NT2/D1 (cell line): ENCODE measurements around the gene SSBP2.

ENCODE experiments used
- SUZ12 ChIP-seq: IDR thresholded peaks from 2 replicates; pipeline ENCODE4 v1.6.1; 2011; ENCODE audit not compliant: insufficient read length, insufficient read depth; ENCODE audit errors: extremely low read depth
- YY1 ChIP-seq: IDR thresholded peaks from 2 replicates; pipeline ENCODE4 v1.6.1; 2011; ENCODE audit not compliant: insufficient read length, insufficient read depth
- ZNF274 ChIP-seq: IDR thresholded peaks from 2 replicates; pipeline ENCODE4 v1.6.1; 2011; ENCODE audit warnings: mild to moderate bottlenecking, low read depth, low read length

DNA sequence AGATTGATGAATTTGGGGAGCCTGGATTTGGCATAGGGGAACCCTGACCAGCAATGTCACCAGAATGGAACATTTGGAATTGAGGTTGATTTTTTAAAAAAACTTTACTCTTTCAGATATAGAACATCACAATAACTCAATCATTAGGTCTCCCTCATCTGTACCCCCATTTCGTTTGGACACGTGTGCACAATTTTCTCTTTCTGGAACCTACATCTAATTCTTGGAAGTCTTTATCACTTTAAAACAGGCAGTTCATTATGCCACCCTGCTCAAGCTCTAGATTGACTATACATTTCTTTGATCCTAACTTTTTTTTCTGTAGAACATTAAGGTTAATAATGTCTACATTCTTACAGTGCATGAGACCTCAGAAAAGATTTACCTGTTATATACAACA lies 3.7 kb upstream of the SSBP2 start:
- TF ChIP-seq YY1 (no peak), ZNF274 (no peak), SUZ12 (no peak)
